Head of caudate nucleus (tissue), 42 donors: ENCODE measurements around the gene PRKAR1B.

Experiments used
- DNase-seq, 42 donors: peaks; one replicate each; pipeline versions ENCODE4 v3.0.0 to v3.0.0-alpha.2; 2020 to 2021; ENCODE audit warnings: mixed read lengths in 7 of 42
- intact Hi-C: fragments of 100-400 bp; cut with DNase I; formaldehyde crosslinking; loops from one replicate; pipeline ENCODE4 v1.15.0; 2022

Gene PRKAR1B

DNA sequence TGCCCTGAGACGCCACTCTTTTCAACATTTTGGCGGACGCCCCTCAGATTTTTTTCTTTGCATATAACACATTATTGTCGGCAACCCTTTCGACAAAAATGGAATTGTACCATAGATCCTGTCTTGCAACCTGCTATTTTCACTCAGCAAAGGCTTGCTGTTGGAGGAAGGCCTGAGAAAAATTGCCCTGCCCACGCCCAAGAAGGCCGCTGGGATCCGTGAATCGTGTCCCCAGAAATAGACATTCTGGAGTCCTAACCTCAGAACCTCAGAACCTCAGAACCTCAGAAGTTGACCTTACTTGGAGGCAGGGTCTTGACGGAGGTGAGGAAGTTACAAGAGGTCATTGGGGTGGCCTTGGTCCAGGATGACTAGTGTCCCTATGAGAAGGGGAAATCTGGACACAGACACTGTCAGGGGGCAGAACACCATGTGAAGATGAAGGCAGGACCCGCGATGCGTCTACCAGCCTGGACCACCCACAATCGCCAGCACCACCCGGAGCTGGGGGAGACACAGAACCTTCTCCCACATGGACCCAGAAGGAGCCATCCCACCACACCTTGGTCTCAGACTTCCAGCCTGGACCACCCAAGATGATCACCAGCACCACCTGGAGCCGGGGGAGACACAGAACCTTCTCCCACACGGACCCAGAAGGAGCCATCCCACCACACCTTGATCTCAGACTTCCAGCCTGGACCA lies 19.6 kb downstream of the PRKAR1B start:
- intact Hi-C loops = no loop called here
- DNase-seq = peak in 4 of 42 donors; percentile 2 to 12 (median 10)

- intact Hi-C loops = no loop called here
- DNase-seq = peak in 3 of 42 donors; percentile 2 to 27 (median 17)
Observed at GRCh38 chr7:706721-707120, 20.4 kb downstream of the PRKAR1B start.

GRCh38 chr7:703049-703448 lies 24.0 kb downstream of the PRKAR1B start:
- intact Hi-C loops = no loop called here
- DNase-seq = no peak

DNA sequence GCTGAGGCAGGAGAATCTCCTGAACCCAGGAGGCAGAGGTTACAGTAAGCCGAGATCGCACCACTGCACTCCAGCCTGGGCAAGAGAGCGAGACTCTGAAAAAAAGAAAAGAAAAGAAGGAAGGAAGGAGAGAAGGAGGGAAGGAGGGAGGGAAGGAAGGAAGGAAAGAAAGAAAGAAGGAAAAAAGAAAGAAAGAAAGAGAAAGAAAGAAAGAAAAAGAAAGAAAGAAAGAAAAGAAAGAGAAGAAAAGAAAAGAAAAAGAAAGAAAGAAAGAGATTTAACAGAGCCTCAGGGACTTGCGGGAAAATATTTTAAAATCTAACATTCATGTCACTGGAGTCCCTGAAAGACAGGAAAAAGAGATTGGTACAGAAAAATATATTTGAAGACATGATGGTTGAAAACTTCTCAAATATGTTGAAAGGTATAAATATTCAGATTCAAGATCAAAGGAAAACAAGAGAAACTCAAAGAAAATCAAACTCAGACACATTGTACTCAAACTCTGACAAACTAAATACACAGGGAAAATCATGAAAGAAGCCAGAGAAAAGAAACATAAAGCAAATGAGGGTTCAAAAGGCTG lies 25.9 kb downstream of the PRKAR1B start:
- intact Hi-C loops = no loop called here

DNA sequence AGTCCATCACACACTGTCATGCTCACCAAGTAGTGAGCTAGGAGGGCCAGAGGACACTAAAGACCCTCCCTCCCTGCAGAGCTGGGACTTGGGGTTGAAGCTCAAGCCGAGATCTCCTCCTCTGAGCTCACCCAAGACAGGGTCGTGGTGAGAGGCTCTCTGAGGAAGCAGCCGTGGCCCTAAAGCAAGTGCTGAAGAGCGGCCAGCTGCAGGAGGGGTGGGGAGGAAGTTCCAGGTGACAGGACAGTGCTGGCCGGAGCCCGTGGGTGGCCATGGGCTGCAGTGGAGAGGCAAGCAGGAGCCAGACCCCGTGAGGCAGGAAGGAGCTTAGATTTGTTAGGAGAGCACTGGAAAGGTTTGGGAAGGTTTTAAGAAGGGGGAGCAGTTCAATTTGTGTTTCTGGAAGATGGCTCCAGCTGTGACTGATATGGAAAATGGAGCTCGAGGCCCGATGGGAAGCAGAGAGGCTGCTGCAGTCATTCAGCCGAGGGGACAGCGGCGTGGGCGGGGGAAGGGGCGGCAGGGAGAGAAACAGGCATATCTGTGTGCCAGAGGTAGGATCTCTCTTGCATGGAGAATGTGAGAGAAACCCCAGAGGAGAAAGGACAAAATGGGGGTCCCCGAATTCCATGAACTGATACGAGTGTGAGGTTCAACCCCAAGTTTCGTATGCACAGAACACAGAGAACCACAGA lies 27.5 kb downstream of the PRKAR1B start:
- peak in 1 of 42 donors; percentile 9 for DNase-seq
- intact Hi-C loops = no loop called here

More for the DNA sequence above, 25.9 kb downstream of the PRKAR1B start:
- DNase-seq = no peak

GRCh38 chr7:698515-699475 lies 28.3 kb downstream of the PRKAR1B start:
- DNase-seq = peak in 8 of 42 donors; percentile 12 to 61 (median 20)
- intact Hi-C loops = no loop called here

GRCh38 chr7:696812-697551 lies 30.1 kb downstream of the PRKAR1B start:
- intact Hi-C loops = no loop called here

GRCh38 chr7:696426-696811 lies 30.7 kb downstream of the PRKAR1B start:
- intact Hi-C loops = no loop called here
- DNase-seq = peak in 1 of 42 donors; percentile 3

More at GRCh38 chr7:696812-697551, 30.1 kb downstream of the PRKAR1B start:
- peak in 3 of 42 donors; percentile 9 to 20 (median 13) for DNase-seq

DNA sequence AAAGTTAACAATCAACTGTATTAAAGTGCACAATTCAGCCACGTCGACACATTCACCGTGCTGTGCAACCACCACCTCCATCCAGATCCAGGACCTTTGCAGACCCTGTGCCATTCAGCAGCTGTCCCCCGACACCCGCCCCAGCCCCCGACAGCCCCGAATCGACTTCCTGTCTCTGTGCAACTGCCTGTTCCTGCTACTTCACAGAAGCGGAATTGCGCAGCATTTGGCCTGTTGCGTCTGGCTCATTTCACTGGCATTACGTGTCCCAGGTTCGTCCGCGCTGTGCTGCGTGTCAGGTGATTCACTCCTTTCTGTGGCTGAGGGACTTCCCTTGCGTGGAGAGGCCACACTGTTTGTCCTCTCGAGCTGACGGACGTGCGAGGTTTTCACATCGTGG lies 33.8 kb downstream of the PRKAR1B start:
- intact Hi-C loops = no loop called here
- DNase-seq = peak in 1 of 42 donors; percentile 11

DNA sequence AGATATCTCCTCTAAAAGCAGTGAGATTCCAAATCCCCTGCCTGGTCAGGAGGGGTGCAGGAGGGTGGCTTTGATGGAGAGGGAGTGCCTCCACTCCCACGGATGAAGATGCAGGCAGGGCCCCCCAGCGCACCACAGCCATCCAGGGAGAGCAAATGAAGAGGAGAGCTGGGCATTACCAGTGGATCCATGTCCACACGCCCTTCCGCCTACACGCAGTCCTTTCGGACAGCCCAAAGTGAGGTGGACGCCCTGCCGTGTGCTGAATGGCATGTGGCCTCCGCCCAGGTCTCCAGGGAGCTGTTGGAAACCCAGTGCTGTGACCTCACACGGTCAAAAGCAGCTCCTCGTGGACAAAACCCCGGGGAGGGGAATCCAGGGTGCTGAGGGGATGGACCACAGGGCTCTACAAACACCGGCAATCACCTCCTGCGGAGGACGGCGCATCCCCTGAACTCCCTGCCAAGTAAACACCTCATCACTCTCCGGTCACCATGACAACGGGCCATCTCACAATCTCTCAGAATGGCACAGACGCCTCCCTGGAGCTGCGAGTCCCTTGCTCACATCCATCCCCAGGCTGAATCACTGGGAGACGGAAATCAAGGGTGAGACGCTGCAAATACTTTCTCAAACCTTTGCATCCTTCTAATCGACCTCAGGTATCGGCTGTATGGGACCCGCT lies 35.6 kb downstream of the PRKAR1B start:
- intact Hi-C loops = no loop called here
- DNase-seq = peak in 38 of 42 donors; percentile 11 to 86 (median 54)

GRCh38 chr7:690478-691360 lies 36.4 kb downstream of the PRKAR1B start:
- intact Hi-C loops = no loop called here
- peak in 1 of 42 donors; percentile 14 for DNase-seq

DNA sequence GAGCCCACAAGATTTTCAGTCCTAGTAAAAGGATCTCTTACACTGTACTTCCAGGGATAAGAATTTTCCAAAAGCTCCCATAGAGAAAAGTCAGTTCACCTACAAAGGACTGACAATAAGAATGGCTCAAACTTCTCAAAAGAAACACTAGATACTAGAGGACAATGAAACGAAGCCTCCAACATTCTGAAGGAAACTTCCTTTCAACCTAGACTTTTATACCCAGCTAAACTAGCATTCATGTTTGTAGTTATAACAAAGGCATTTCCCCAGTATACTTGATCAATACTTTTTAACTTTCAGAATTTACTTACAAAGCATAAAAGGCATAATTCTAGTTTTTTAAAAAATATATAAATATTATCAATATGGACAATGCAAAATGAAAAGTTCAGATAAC lies 41.5 kb downstream of the PRKAR1B start:
- DNase-seq = no peak
- intact Hi-C loops = no loop called here

GRCh38 chr7:684416-684815 lies 42.7 kb downstream of the PRKAR1B start:
- intact Hi-C loops = no loop called here
- peak in 3 of 42 donors; percentile 2 to 13 (median 4) for DNase-seq

DNA sequence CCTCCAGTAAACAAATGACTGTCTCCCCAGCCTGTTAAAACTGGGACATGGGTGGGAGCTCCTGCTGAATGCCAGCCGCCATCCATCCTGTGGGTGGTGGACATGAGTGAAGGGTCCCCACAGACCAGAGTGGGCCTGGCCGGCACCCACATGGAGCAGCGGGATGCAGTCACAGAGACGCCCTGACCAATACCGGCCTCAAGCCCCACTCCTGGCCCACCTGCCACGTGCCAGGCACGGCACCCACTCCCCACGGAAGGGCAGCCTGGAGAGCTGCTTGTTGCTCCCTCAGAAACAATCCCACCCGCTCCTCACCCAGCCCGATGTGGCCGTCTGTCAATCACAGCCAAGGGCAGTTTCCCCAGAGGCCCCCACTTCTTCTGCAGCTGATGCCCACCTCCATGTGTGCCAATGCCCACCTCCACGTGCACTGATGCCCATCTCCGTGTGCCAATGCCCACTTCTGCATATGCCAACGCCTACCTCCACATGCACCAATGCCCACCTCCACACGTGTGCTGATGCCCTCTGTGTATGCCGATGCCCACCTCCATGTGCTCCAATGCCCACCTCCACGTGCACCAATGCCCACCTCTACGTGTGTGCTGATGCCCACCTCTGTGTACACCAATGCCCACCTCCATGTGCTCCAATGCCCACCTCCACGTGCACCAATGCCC lies 43.4 kb downstream of the PRKAR1B start:
- peak in 3 of 42 donors; percentile 3 to 12 (median 12) for DNase-seq
- intact Hi-C loops = no loop called here

- intact Hi-C loops = no loop called here
- peak in 2 of 42 donors; percentile 12 to 26 for DNase-seq
Observed at GRCh38 chr7:682810-683209, 44.3 kb downstream of the PRKAR1B start.
